CD4-positive, alpha-beta T cell treated with Interleukin-21 for 1 hour (primary cell): Measurements from ENCODE around the gene CWH43.
"Not testable (repeated sequence)": the region's sequence is repeated elsewhere in the genome, so short reads cannot be mapped to it uniquely, and the experiment has no call there.

Experiments
- DNase-seq: peaks from one replicate; pipeline ENCODE4 v3.0.0-alpha.2; 2020

The CWH43 gene

GRCh38 chr4:49098034-49098759, 112.1 kb downstream of the CWH43 start:
- not testable (repeated sequence) for DNase-seq

DNA sequence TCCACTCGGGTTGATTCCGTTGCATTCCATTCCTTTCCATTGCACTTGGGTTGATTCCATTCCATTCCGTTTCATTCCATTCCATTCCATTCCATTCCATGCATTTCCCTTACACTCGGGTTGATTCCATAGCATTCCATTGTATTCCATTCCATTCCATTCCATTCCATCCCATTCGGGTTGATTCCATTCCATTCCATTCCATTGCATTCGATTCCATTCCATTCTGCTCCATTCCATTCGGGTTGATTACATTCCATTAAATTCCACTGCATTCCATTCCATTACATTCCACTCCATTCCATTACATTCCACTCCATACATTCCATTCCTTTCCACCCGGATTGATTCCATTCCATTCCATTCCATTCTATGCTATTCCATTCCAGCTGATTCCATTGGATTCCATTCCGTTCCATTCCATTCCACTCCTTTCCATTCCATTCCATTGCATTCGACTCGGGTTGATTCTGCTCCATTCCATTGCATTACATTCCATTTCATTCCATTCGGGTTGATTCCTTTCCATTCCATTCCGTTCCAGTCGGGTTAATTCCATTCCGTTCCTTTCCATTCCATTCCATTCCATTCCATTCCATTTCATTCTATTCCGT, 113.9 kb downstream of the CWH43 start:
- DNase-seq, result not testable (repeated sequence)

DNA sequence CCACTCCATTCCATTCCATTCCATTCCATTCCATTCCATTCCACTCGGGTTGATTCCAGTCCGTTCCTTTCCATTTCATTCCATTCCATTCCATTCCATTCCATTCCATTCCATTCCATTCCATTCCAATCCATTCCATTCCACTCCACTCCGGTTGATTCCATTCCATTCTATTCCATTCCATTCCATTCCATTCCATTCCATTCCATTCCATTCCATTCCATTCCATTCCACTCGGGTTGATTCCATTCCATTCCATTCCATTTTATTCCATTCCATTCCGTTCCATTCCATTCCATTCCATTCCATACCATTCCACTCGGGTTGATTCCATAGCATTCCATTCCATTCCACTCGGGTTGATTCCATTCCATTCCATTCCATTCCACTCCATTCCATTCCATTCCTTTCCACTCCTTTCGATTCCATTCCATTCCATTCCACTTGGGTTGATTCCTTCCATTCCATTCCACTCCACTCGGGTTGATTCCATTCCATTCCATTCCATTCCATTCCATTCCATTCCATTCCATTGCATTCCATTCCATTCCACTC, 116.3 kb downstream of the CWH43 start:
- not testable (repeated sequence) for DNase-seq

- DNase-seq, result not testable (repeated sequence)
These were observed 117.5 kb downstream of the CWH43 start for GRCh38 chr4:49103436-49104136.

DNA sequence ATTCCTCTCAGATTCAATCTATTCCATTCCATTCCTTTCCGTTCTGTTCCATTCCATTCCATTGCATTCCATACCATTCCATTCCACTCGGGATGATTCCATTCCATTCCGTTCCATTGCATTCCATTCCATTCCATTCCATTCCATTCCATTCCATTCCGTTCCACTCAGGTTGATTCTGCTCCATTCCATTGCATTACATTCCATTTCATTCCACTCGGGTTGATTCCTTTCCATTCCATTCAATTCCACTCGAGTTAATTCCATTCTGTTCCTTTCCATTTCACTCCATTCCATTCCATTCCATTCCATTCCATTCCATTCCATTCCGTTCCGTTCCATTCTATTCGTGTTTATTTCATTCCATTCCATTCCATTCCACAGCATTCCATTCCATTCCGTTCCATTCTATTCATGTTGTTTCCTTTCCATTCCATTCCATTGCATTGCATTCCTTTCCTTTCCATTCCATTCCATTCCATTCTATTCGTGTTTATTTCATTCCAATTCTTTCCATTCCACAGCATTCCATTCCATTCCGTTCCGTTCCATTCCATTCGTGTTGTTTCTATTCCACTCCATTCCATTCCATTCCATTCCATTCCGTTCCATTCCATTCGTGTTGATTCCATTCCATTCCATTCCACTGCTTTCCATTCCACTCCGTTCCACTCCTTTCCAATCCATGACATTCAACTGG, 118.3 kb downstream of the CWH43 start:
- DNase-seq, result not testable (repeated sequence)

GRCh38 chr4:49105248-49105904, 119.3 kb downstream of the CWH43 start:
- not testable (repeated sequence) for DNase-seq

DNA sequence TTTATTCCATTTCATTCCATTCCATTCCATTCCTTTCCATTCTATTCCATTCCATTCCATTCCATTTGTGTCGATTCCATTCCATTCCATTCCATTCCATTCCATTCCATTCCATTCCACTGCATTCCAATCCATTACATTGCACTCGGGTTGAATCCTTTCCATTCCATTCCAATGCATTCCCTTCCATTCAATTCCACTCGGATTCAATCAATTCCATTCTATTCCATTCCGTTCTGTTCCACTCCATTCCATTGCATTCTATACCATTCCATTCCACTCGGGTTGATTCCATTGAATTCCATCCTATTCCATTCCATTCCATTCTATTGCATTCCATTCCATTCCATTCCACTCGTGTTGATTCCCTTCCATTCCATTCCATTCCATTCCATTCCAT, 121.2 kb downstream of the CWH43 start:
- not testable (repeated sequence) for DNase-seq

DNA sequence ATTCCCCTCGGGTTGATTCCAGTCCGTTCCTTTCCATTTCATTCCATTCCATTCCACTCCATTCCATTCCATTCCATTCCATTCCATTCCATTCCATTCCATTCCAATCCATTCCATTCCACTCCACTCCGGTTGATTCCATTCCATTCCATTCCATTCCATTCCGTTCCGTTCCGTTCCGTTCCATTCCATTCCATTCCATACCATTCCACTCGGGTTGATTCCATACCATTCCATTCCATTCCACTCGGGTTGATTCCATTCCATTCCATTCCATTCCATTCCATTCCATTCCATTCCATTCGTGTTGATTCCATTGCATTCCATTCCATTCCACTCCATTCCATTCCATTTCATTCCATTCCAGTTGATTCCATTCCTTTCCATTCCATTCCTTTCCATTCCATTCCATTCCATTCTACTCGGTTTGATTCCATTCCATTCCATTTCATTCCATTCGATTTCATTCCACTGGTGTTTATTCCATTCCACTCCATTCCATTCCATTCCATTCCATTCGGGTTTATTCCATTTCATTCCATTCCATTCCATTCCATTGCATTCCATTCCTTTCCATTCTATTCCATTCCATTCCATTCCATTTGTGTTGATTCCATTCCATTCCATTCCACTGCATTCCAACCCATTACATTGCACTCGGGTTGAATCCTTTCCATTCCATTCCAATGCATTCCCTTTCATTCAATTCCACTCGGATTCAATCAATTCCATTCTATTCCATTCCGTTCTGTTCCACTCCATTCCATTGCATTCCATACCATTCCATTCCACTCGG, 122.3 kb downstream of the CWH43 start:
- DNase-seq, result not testable (repeated sequence)

- not testable (repeated sequence) for DNase-seq
These were observed 123.6 kb downstream of the CWH43 start for GRCh38 chr4:49109567-49110166.

DNA sequence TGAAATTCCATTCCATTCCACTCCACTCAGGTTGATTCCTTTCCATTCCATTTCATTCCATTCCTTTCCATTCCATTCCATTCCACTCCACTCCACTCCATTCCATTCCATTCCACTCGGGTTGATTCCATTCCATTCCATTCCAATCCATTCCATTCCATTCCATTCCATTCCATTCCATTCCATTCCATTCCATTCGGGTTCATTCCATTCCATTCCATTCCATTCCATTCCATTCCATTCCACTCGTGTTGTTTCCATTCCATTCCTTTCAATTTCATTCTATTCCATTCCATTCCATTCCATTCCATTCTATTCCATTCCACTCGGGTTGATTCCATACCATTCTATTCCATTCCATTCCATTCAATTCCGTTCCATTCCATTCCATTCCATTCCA, 124.5 kb downstream of the CWH43 start:
- not testable (repeated sequence) for DNase-seq
